Smooth muscle cell (in vitro differentiated cells): ENCODE data around the gene TBC1D1. TPM values are rescaled to one million over a fixed set of nuclear protein-coding genes. Genes with fewer than 3 reads are reported as not detected.

ENCODE experiments used
- DNase-seq: peaks from one replicate; lab custom pipeline; 2025; ENCODE audit not compliant: unreplicated experiment; lab: John Stamatoyannopoulos, UW
- H2AFZ ChIP-seq: fragments of 200-600 bp; sonication (generic); 2 replicates; pipeline ENCODE4 v1.6.0; 2016; ENCODE audit warnings: antibody characterized with exemption, low read depth, mild to moderate bottlenecking
- H3F3A ChIP-seq: fragments of 200-600 bp; sonication (generic); 2 replicates; pipeline ENCODE4 v1.6.0; 2017; ENCODE audit warnings: antibody characterized with exemption, low read depth
- H3K27ac ChIP-seq: fragments of 200-600 bp; sonication (generic); 2 replicates; pipeline ENCODE4 v1.5.1; 2016; ENCODE audit warnings: low read depth, mild to moderate bottlenecking
- H3K27me3 ChIP-seq: fragments of 200-600 bp; sonication (generic); 2 replicates; pipeline ENCODE4 v1.6.1; 2016; ENCODE audit warnings: low read depth, mild to moderate bottlenecking
- H3K36me3 ChIP-seq: fragments of 200-600 bp; sonication (generic); 2 replicates; pipeline ENCODE4 v1.5.1; 2016; ENCODE audit warnings: low read depth
- H3K4me1 ChIP-seq: fragments of 200-600 bp; sonication (generic); 2 replicates; pipeline ENCODE4 v1.5.1; 2016; ENCODE audit warnings: low read depth
- H3K4me2 ChIP-seq: fragments of 200-600 bp; sonication (generic); 2 replicates; pipeline ENCODE4 v1.6.0; 2016; ENCODE audit warnings: mild to moderate bottlenecking
- H3K4me3 ChIP-seq: fragments of 200-600 bp; sonication (generic); 2 replicates; pipeline ENCODE4 v1.5.1; 2016; ENCODE audit warnings: mild to moderate bottlenecking
- H3K79me2 ChIP-seq: fragments of 200-600 bp; sonication (generic); 2 replicates; pipeline ENCODE4 v1.6.0; 2016; ENCODE audit warnings: low read depth, mild to moderate bottlenecking
- H3K9ac ChIP-seq: fragments of 200-600 bp; sonication (generic); 2 replicates; pipeline ENCODE4 v1.6.0; 2016; ENCODE audit warnings: low read depth
- H3K9me3 ChIP-seq: fragments of 200-600 bp; sonication (generic); replicated peaks from 2 replicates; pipeline ENCODE4 v1.5.1; 2016; ENCODE audit warnings: low read depth
- H4K20me1 ChIP-seq: fragments of 200-600 bp; sonication (generic); 2 replicates; pipeline ENCODE4 v1.6.0; 2016; ENCODE audit warnings: low read depth
- CTCF ChIP-seq: fragments of 200-600 bp; sonication (generic); IDR thresholded peaks from 2 replicates; pipeline ENCODE4 v1.5.1; 2017; ENCODE audit warnings: borderline replicate concordance, mild to moderate bottlenecking, antibody characterized with exemption; ENCODE audit not compliant: insufficient read depth, poor library complexity, severe bottlenecking
- WGBS: methylation state at CpG from one replicate; pipeline ENCODE4 v1.1.7; 2016; ENCODE audit warnings: low lambda C conversion rate; 5-methylcytosine and 5-hydroxymethylcytosine counted together
- polyA plus RNA-seq: library from polyadenylated mRNA; unstranded; fragments of >200 nt; fragmentation: Nextera tagmentation; extraction: Ambion mirVana; gene quantifications from 2 replicates; pipeline ENCODE4 v1.2.1, GENCODE V29; 2016
- total RNA-seq: library from RNA; depleted of rRNA; stranded (reverse); fragments of >200 nt; gene quantifications from 2 replicates; pipeline ENCODE4 v1.2.3, GENCODE V29; 2014

Gene TBC1D1
- total and polyA plus RNA-seq, 2 experiments from 2014 or later = 81.5 to 117 TPM

GRCh38 chr4:37948542-37948941 lies 57.7 kb downstream of the TBC1D1 start:
- no peak for TF ChIP-seq CTCF
- DNase-seq = no peak
- Histone ChIP-seq H3K9ac (no peak overlapping the region), H2AFZ (no peak overlapping the region), H3K4me1 (peaks cover 8% of the 10 kb centered on the region), H3K27me3 (no peaks in the 10 kb centered on the region), H3K4me3 (no peak overlapping the region), H3K79me2 (no peaks in the 10 kb centered on the region), H3F3A (peaks cover 5% of the 10 kb centered on the region), H3K4me2 (no peak overlapping the region), H4K20me1 (no peaks in the 10 kb centered on the region), H3K9me3 (no peaks in the 10 kb centered on the region), H3K27ac (no peak overlapping the region), H3K36me3 (no peaks in the 10 kb centered on the region)
- WGBS = 96% methylated on average over 4 of the region's 4 CpGs

GRCh38 chr4:37949636-37950426 lies 58.9 kb downstream of the TBC1D1 start:
- Histone ChIP-seq H3K4me2 (no peak overlapping the region), H3F3A (peaks cover 8% of the 10 kb centered on the region), H3K36me3 (no peaks in the 10 kb centered on the region), H3K79me2 (no peaks in the 10 kb centered on the region), H4K20me1 (no peaks in the 10 kb centered on the region), H3K4me1 (peaks cover 9% of the 10 kb centered on the region), H3K9me3 (no peaks in the 10 kb centered on the region), H3K27ac (no peak overlapping the region), H3K9ac (no peak overlapping the region), H3K4me3 (no peak overlapping the region), H2AFZ (no peak overlapping the region), H3K27me3 (no peaks in the 10 kb centered on the region)
- TF ChIP-seq CTCF = no peak
- 87% methylated on average over 9 of the region's 9 CpGs for whole genome bisulfite sequencing
- DNase-seq = no peak

GRCh38 chr4:37951461-37952352 lies 60.8 kb downstream of the TBC1D1 start:
- H3K27ac ChIP-seq = no peak overlapping the region
- peaks cover 6% of the 10 kb centered on the region for H3K4me1 ChIP-seq
- H3K4me3 ChIP-seq = no peak overlapping the region
- H3K9ac ChIP-seq = no peak overlapping the region
- H2AFZ ChIP-seq = no peak overlapping the region
- H3K79me2 ChIP-seq = no peaks in the 10 kb centered on the region
- H3K9me3 ChIP-seq = no peaks in the 10 kb centered on the region
- no peak for TF ChIP-seq CTCF
- H3K4me2 ChIP-seq = no peak overlapping the region
- H3K27me3 ChIP-seq = no peaks in the 10 kb centered on the region
- H3K36me3 ChIP-seq = no peaks in the 10 kb centered on the region
- no peaks in the 10 kb centered on the region for H4K20me1 ChIP-seq
- DNase-seq = no peak
- H3F3A ChIP-seq = peaks cover 8% of the 10 kb centered on the region
- WGBS = 79% methylated on average over 10 of the region's 10 CpGs
